Heart left ventricle (tissue), 13 donors: Measurements from ENCODE around the gene LPP.

Experiments used
- CTCF ChIP-seq, 12 donors: fragments of 200-600 bp; sonication (generic) in 4 of 12; IDR thresholded peaks; one replicate each; pipeline versions ENCODE4 v1.5.0 to v1.8.0; 2018 to 2022; ENCODE audit warnings: antibody characterized with exemption in 12 of 12, mild to moderate bottlenecking in 5 of 12
- POLR2A ChIP-seq, 2 donors: fragments of 450-650 bp; IDR thresholded peaks; one replicate each; pipeline ENCODE4 v1.6.1; 2017; ENCODE audit warnings: antibody characterized with exemption in 2 of 2, mild to moderate bottlenecking in 2 of 2, moderate library complexity in 2 of 2
- donor health status: ischemic (EF 13 %, LVEDD 7.1; RV severe dilation, severe dysfunction).
- donor health status: DM: no; HTN: yes; CAD: no.
- donor health status: DM: no; HTN: no; CAD: no.
- donor health status: ischemic (EF 25% LVEDD 6.9; RV normal size, moderate dysfunction).
- donor health status: ischemic (EF 25% LVEDD 5.7; RV mildly dilated, moderate dysfunction).
- donor health status: ischemic (EF 35%, LVEDD 5.7; RV mildly dilated, moderate dysfunction).
- donor health status: nonischemic (EF 11% LVEDD 7.7; RV severe dilation, severe dysfunction).
- donor health status: DM: yes; HTN: yes; CAD: no.
- donor health status: PGD.
- donor health status: ischemic (EF 29% LVEDD 5.4; RV normal size, mild dysfunction).
- donor health status: nonischemic (EF 23%, LVEDD 6.1; RV moderate dilation, normal function).

GRCh38 chr3:188396251-188396650 lies 242.3 kb downstream of the LPP start:
- no peak for TF ChIP-seq CTCF (IDR thresholded peaks at IDR 0.05)
- no peak for TF ChIP-seq POLR2A (IDR thresholded peaks at IDR 0.05)
